ENCODE measurements around the gene ZNF521. TPM values are rescaled to one million over a fixed set of nuclear protein-coding genes. Genes with fewer than 3 reads are reported as not detected.

ZNF521 gene
- total RNA-seq, 1 experiment from 2014 or later = not detected

DNA sequence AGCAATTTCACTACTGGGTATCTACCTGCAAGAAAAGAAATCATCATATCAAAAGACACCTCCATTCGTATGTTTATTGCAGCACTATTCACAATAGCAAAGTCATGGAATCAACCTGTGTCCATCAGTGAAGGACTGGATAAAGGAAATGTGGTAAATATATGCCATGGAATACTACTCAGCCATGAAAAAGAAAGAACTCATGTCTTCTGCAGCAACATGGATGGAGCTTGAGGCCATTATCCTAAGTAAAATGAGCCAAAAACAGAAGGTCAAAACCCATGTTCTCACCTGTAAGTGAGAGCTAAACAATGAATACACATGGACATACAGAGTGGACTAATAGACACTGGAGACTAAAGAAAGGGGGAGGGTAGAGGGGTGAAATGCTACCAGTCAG lies 322.2 kb downstream of the ZNF521 start:
- DNase-seq (ENCODE audit: low spot score) = no peak
- BruUV-seq (replicated peaks) = no TSS peak

DNA sequence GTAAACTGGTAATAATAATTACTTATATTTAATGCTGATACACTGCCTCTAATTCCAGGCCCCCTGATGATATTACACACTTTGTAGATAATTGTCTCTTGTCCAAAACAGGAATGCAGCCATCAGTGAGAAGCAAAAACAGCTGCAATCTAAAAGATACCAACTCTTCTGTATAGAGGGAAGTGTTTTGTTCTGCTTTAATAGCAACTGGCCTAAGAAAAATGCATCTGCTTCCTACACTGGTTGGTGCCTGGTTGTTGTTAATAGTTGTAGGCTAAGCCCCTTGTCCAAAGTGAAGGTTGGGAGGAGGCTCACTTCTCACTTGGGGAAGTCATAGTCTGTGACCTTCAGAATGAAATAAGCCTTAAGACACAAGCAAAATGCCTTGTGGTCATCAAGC lies 332.0 kb downstream of the ZNF521 start:
- ChIA-PET CTCF (no interaction called here), POLR2A (ENCODE audit: low non-redundant PET) (no interaction called here)

More for the DNA sequence above, 322.2 kb downstream of the ZNF521 start:
- no peak overlapping the region for H3K27ac ChIP-seq (ENCODE audit: low read depth, low read length, poor library complexity, severe bottlenecking)
- intact Hi-C loops (cut with micrococcal nuclease; ENCODE audit: unreplicated experiment) = no loop called here
- no peaks in the 10 kb centered on the region for H3K9me3 ChIP-seq (ENCODE audit: low read depth, low read length, poor library complexity, severe bottlenecking)
- H3K36me3 ChIP-seq (ENCODE audit: insufficient read depth, low read length, poor library complexity, severe bottlenecking) = no peaks in the 10 kb centered on the region
- no peaks in the 10 kb centered on the region for H3K27me3 ChIP-seq (replicated peaks; ENCODE audit: insufficient read depth, low read depth, low read length, poor library complexity)
- ChIA-PET CTCF (no interaction called here), POLR2A (ENCODE audit: low non-redundant PET) (no interaction called here)
- TF ChIP-seq, protein P1, sequence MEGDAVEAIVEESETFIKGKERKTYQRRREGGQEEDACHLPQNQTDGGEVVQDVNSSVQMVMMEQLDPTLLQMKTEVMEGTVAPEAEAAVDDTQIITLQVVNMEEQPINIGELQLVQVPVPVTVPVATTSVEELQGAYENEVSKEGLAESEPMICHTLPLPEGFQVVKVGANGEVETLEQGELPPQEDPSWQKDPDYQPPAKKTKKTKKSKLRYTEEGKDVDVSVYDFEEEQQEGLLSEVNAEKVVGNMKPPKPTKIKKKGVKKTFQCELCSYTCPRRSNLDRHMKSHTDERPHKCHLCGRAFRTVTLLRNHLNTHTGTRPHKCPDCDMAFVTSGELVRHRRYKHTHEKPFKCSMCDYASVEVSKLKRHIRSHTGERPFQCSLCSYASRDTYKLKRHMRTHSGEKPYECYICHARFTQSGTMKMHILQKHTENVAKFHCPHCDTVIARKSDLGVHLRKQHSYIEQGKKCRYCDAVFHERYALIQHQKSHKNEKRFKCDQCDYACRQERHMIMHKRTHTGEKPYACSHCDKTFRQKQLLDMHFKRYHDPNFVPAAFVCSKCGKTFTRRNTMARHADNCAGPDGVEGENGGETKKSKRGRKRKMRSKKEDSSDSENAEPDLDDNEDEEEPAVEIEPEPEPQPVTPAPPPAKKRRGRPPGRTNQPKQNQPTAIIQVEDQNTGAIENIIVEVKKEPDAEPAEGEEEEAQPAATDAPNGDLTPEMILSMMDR (conservative IDR thresholded peaks at IDR 0.05; ENCODE audit: low read depth, low read length) = no peak
- no peak for TF ChIP-seq EZH2 (IDR thresholded peaks at IDR 0.05; ENCODE audit: borderline replicate concordance, low read depth, low read length, poor library complexity, severe bottlenecking)
- no peaks in the 10 kb centered on the region for H3K4me1 ChIP-seq (ENCODE audit: insufficient read depth, low read length, poor library complexity, severe bottlenecking)
- no peak overlapping the region for H3K4me3 ChIP-seq (ENCODE audit: low read depth, low read length, poor library complexity, severe bottlenecking)

DNA sequence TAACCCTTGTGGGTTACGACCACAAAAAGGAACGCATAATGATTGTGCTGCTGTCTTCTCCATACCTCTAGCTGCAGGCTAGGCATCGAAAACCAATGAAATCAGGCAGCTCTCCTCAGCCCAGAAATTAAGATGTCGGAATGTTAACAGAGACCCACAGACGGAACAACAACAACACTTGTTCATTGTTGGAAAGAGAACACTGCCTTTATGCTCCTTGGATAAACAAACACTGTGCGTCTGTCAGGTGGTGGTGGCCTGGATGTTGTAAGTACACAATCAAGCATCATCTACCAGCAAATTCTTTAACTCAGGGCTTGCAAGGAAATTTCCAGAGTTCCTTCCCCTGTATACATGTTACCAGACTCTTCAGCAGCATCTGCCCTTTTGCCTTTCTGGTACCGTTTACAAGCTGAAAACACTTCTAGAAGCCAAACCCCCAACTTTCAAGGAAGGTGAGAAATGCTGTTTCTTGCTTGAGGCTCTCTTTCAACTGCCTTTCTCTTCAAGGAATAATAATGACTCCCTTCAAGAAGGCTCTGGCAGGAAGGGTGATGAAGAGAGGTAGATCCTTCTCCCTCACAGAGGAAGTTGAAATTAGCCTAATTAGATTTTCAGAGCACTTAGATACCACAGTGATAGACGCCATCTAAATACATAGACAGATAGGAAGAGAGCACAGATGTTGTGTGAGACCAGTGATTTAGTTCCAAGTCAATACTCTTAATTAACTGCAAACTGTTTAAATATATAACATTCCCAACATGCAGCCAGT lies 332.7 kb downstream of the ZNF521 start:
- intact Hi-C loops (cut with micrococcal nuclease; ENCODE audit: unreplicated experiment) = no loop called here
- no peak overlapping the region for H3K4me3 ChIP-seq (ENCODE audit: low read depth, low read length, poor library complexity, severe bottlenecking)
- no peaks in the 10 kb centered on the region for H3K36me3 ChIP-seq (ENCODE audit: insufficient read depth, low read length, poor library complexity, severe bottlenecking)
- H3K9me3 ChIP-seq (ENCODE audit: low read depth, low read length, poor library complexity, severe bottlenecking) = peaks cover 4% of the 10 kb centered on the region
- no TSS peak for BruUV-seq (replicated peaks)
- DNase-seq (ENCODE audit: low spot score) = no peak
- TF ChIP-seq EZH2 (IDR thresholded peaks at IDR 0.05; ENCODE audit: borderline replicate concordance, low read depth, low read length, poor library complexity, severe bottlenecking) = no peak
- TF ChIP-seq, protein P1 (conservative IDR thresholded peaks at IDR 0.05; ENCODE audit: low read depth, low read length) = no peak
- ChIA-PET CTCF (no interaction called here), POLR2A (ENCODE audit: low non-redundant PET) (no interaction called here)
- no peak overlapping the region for H3K27ac ChIP-seq (ENCODE audit: low read depth, low read length, poor library complexity, severe bottlenecking)
- H3K27me3 ChIP-seq (replicated peaks; ENCODE audit: insufficient read depth, low read depth, low read length, poor library complexity) = no peaks in the 10 kb centered on the region
- H3K4me1 ChIP-seq (ENCODE audit: insufficient read depth, low read length, poor library complexity, severe bottlenecking) = no peaks in the 10 kb centered on the region

More for the DNA sequence above, 332.0 kb downstream of the ZNF521 start:
- Histone ChIP-seq H3K9me3 (ENCODE audit: low read depth, low read length, poor library complexity, severe bottlenecking) (peaks cover 4% of the 10 kb centered on the region), H3K27me3 (replicated peaks; ENCODE audit: insufficient read depth, low read depth, low read length, poor library complexity) (no peaks in the 10 kb centered on the region), H3K36me3 (ENCODE audit: insufficient read depth, low read length, poor library complexity, severe bottlenecking) (no peaks in the 10 kb centered on the region), H3K4me1 (ENCODE audit: insufficient read depth, low read length, poor library complexity, severe bottlenecking) (no peaks in the 10 kb centered on the region), H3K4me3 (ENCODE audit: low read depth, low read length, poor library complexity, severe bottlenecking) (no peak overlapping the region), H3K27ac (ENCODE audit: low read depth, low read length, poor library complexity, severe bottlenecking) (no peak overlapping the region)
- intact Hi-C loops (cut with micrococcal nuclease; ENCODE audit: unreplicated experiment) = no loop called here
- no peak for DNase-seq (ENCODE audit: low spot score)
- TF ChIP-seq EZH2 (IDR thresholded peaks at IDR 0.05; ENCODE audit: borderline replicate concordance, low read depth, low read length, poor library complexity, severe bottlenecking) = no peak
- TF ChIP-seq, protein P1 (conservative IDR thresholded peaks at IDR 0.05; ENCODE audit: low read depth, low read length) = no peak
- BruUV-seq (replicated peaks) = no TSS peak
